ENCODE measurements around the gene THADA. TPM values are rescaled to one million over a fixed set of nuclear protein-coding genes. Genes with fewer than 3 reads are reported as not detected.
"Not testable (repeated sequence)": the region's sequence is repeated elsewhere in the genome, so short reads cannot be mapped to it uniquely, and the experiment has no call there.

Gene THADA
- total and polyA plus RNA-seq, 2 donors = 11.8 to 20.6 TPM

- Histone ChIP-seq H3K4me3 (ENCODE audit: low read length in 2 of 2) (no peak overlapping the region), H3K4me1 (ENCODE audit: control insufficient read depth in 2 of 2, insufficient read depth in 2 of 2, low read length in 2 of 2) (no peaks in the 10 kb centered on the region), H3K36me3 (ENCODE audit: control insufficient read depth in 2 of 2, insufficient read depth in 2 of 2, low read length in 1 of 2) (no peaks in the 10 kb centered on the region), H3K27ac (ENCODE audit: low read depth in 1 of 2, low read length in 1 of 2) (no peak overlapping the region), H3K9me3 (ENCODE audit: control insufficient read depth in 2 of 2, insufficient read depth in 1 of 2, low read length in 1 of 2) (no peaks in the 10 kb centered on the region), H3K27me3 (ENCODE audit: control insufficient read depth in 2 of 2, insufficient read depth in 1 of 2, low read length in 1 of 2) (no peaks in the 10 kb centered on the region)
- WGBS = 97% methylated on average over 5 of the region's 5 CpGs
- no peak for DNase-seq (ENCODE audit: low read depth in 6 of 9, low spot score in 9 of 9)
Observed at GRCh38 chr2:43605851-43606250, 10.0 kb upstream of the THADA start.

GRCh38 chr2:43605079-43605655 is 9.3 kb upstream of the THADA start:
- H3K9me3 ChIP-seq (ENCODE audit: control insufficient read depth in 2 of 2, insufficient read depth in 1 of 2, low read length in 1 of 2) = no peaks in the 10 kb centered on the region
- H3K4me3 ChIP-seq (ENCODE audit: low read length in 2 of 2) = no peak overlapping the region
- 28% methylated on average over 2 of the region's 2 CpGs for WGBS
- no peak overlapping the region for H3K27ac ChIP-seq (ENCODE audit: low read depth in 1 of 2, low read length in 1 of 2)
- DNase-seq (ENCODE audit: low read depth in 6 of 9, low spot score in 9 of 9) = peak in 2 of 9 donors; percentile 11 to 41
- H3K27me3 ChIP-seq (ENCODE audit: control insufficient read depth in 2 of 2, insufficient read depth in 1 of 2, low read length in 1 of 2) = no peaks in the 10 kb centered on the region
- no peaks in the 10 kb centered on the region for H3K36me3 ChIP-seq (ENCODE audit: control insufficient read depth in 2 of 2, insufficient read depth in 2 of 2, low read length in 1 of 2)
- no peaks in the 10 kb centered on the region for H3K4me1 ChIP-seq (ENCODE audit: control insufficient read depth in 2 of 2, insufficient read depth in 2 of 2, low read length in 2 of 2)

- no peaks in the 10 kb centered on the region for H3K27me3 ChIP-seq (ENCODE audit: control insufficient read depth in 2 of 2, insufficient read depth in 1 of 2, low read length in 1 of 2)
- H3K4me1 ChIP-seq (ENCODE audit: control insufficient read depth in 2 of 2, insufficient read depth in 2 of 2, low read length in 2 of 2) = no peaks in the 10 kb centered on the region
- 19% methylated on average over 4 of the region's 4 CpGs for WGBS
- no peak for DNase-seq (ENCODE audit: low read depth in 6 of 9, low spot score in 9 of 9)
- no peaks in the 10 kb centered on the region for H3K9me3 ChIP-seq (ENCODE audit: control insufficient read depth in 2 of 2, insufficient read depth in 1 of 2, low read length in 1 of 2)
- no peaks in the 10 kb centered on the region for H3K36me3 ChIP-seq (ENCODE audit: control insufficient read depth in 2 of 2, insufficient read depth in 2 of 2, low read length in 1 of 2)
- H3K27ac ChIP-seq (ENCODE audit: low read depth in 1 of 2, low read length in 1 of 2) = no peak overlapping the region
- H3K4me3 ChIP-seq (ENCODE audit: low read length in 2 of 2) = no peak overlapping the region
Observed at GRCh38 chr2:43604674-43605073, 8.8 kb upstream of the THADA start.

- not testable (repeated sequence) for H3K4me3 ChIP-seq (ENCODE audit: low read length in 2 of 2); H3K9me3 ChIP-seq (ENCODE audit: control insufficient read depth in 2 of 2, insufficient read depth in 1 of 2, low read length in 1 of 2); DNase-seq (ENCODE audit: low read depth in 6 of 9, low spot score in 9 of 9); H3K27ac ChIP-seq (ENCODE audit: low read depth in 1 of 2, low read length in 1 of 2); H3K36me3 ChIP-seq (ENCODE audit: control insufficient read depth in 2 of 2, insufficient read depth in 2 of 2, low read length in 1 of 2); H3K27me3 ChIP-seq (ENCODE audit: control insufficient read depth in 2 of 2, insufficient read depth in 1 of 2, low read length in 1 of 2); H3K4me1 ChIP-seq (ENCODE audit: control insufficient read depth in 2 of 2, insufficient read depth in 2 of 2, low read length in 2 of 2)
- 95% methylated on average over 1 of the region's 1 CpG for WGBS
Observed at GRCh38 chr2:43600596-43600995, 4.8 kb upstream of the THADA start.

DNA sequence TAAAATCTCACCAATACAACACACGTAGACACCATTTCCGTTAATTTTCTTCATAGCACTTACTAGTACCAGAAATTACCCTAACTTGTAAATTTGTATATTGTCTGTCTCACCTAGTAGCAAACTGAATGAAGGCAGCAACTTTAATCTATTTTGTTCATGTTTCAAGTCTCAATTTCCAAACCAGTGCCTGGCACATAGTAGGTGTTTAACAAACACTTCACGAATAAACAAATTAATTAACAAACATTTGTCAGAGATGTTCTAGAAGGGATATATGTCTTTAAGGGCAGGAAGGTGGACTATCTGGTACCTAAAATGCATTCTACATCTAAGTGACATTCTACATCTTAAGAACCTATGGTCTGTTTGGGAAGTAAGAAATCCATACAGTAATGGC is 963 bp downstream of the THADA start:
- no peak overlapping the region for H3K27ac ChIP-seq (ENCODE audit: low read depth in 1 of 2, low read length in 1 of 2)
- WGBS = 97% methylated on average over 3 of the region's 3 CpGs

GRCh38 chr2:43593254-43593653 is 2.6 kb downstream of the THADA start:
- Histone ChIP-seq H3K36me3 (ENCODE audit: control insufficient read depth in 2 of 2, insufficient read depth in 2 of 2, low read length in 1 of 2) (peaks cover 7 to 10% of the 10 kb centered on the region in 2 donors), H3K4me1 (ENCODE audit: control insufficient read depth in 2 of 2, insufficient read depth in 2 of 2, low read length in 2 of 2) (peaks cover 6 to 12% of the 10 kb centered on the region in 2 donors), H3K27ac (ENCODE audit: low read depth in 1 of 2, low read length in 1 of 2) (no peak overlapping the region), H3K4me3 (ENCODE audit: low read length in 2 of 2) (no peak overlapping the region), H3K27me3 (ENCODE audit: control insufficient read depth in 2 of 2, insufficient read depth in 1 of 2, low read length in 1 of 2) (no peaks in the 10 kb centered on the region), H3K9me3 (ENCODE audit: control insufficient read depth in 2 of 2, insufficient read depth in 1 of 2, low read length in 1 of 2) (no peaks in the 10 kb centered on the region)
- WGBS = 80% methylated on average over 3 of the region's 3 CpGs
- DNase-seq (ENCODE audit: low read depth in 6 of 9, low spot score in 9 of 9) = no peak

More for the DNA sequence above, 963 bp downstream of the THADA start:
- no peak for DNase-seq (ENCODE audit: low read depth in 6 of 9, low spot score in 9 of 9)
- Histone ChIP-seq H3K9me3 (ENCODE audit: control insufficient read depth in 2 of 2, insufficient read depth in 1 of 2, low read length in 1 of 2) (no peaks in the 10 kb centered on the region), H3K27me3 (ENCODE audit: control insufficient read depth in 2 of 2, insufficient read depth in 1 of 2, low read length in 1 of 2) (no peaks in the 10 kb centered on the region), H3K4me1 (ENCODE audit: control insufficient read depth in 2 of 2, insufficient read depth in 2 of 2, low read length in 2 of 2) (peaks cover 6 to 12% of the 10 kb centered on the region in 2 donors), H3K36me3 (ENCODE audit: control insufficient read depth in 2 of 2, insufficient read depth in 2 of 2, low read length in 1 of 2) (peaks cover 6 to 7% of the 10 kb centered on the region in 2 donors), H3K4me3 (ENCODE audit: low read length in 2 of 2) (peak overlapping the region; percentile 82 to 87)

DNA sequence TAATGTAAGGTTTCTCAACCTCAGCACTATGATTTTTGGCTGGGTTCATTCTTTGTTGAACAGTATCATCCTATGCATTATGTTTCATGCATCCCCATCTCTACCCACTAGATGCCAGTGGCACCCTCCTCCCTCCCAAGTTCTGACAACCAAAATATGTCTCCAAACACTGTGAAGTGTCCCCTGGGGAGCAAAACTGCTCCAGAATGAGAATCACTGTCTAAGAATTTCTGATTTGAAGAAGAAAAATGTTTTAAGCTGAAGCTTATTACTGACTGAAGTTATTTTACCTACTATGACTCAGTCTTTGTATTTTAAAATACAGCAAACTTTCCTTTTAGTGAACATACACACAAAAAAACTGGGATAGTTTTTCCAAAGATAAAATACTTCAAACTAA is 3.4 kb downstream of the THADA start:
- DNase-seq (ENCODE audit: low read depth in 6 of 9, low spot score in 9 of 9) = no peak
- H3K4me3 ChIP-seq (ENCODE audit: low read length in 2 of 2) = no peak overlapping the region
- H3K27ac ChIP-seq (ENCODE audit: low read depth in 1 of 2, low read length in 1 of 2) = no peak overlapping the region
- H3K9me3 ChIP-seq (ENCODE audit: control insufficient read depth in 2 of 2, insufficient read depth in 1 of 2, low read length in 1 of 2) = no peaks in the 10 kb centered on the region
- H3K36me3 ChIP-seq (ENCODE audit: control insufficient read depth in 2 of 2, insufficient read depth in 2 of 2, low read length in 1 of 2) = peaks cover 7 to 15% of the 10 kb centered on the region in 2 donors
- peaks cover 6 to 12% of the 10 kb centered on the region in 2 donors for H3K4me1 ChIP-seq (ENCODE audit: control insufficient read depth in 2 of 2, insufficient read depth in 2 of 2, low read length in 2 of 2)
- no peaks in the 10 kb centered on the region for H3K27me3 ChIP-seq (ENCODE audit: control insufficient read depth in 2 of 2, insufficient read depth in 1 of 2, low read length in 1 of 2)

DNA sequence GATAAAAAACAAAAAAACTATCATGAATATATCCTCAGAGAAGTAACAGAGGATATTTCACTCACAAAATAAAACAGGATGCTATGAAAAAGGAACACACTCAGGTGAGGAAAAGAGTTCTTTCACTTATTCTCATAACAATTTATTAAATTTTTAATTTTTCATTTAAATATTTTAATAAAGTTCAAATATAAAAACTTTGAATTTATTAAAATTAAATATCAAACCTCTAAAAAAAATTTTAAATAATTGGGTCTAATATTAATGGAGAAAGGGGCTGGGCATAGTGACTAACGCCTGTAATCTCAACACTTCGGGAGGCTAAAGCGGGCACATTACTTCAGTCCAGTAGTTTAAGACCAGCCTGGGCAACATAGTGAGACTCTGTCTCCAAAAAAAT is 10.1 kb downstream of the THADA start:
- no peaks in the 10 kb centered on the region for H3K27me3 ChIP-seq (ENCODE audit: control insufficient read depth in 2 of 2, insufficient read depth in 1 of 2, low read length in 1 of 2)
- peaks cover 11 to 56% of the 10 kb centered on the region in 2 donors for H3K36me3 ChIP-seq (ENCODE audit: control insufficient read depth in 2 of 2, insufficient read depth in 2 of 2, low read length in 1 of 2)
- H3K27ac ChIP-seq (ENCODE audit: low read depth in 1 of 2, low read length in 1 of 2) = no peak overlapping the region
- no peaks in the 10 kb centered on the region for H3K9me3 ChIP-seq (ENCODE audit: control insufficient read depth in 2 of 2, insufficient read depth in 1 of 2, low read length in 1 of 2)
- no peak for DNase-seq (ENCODE audit: low read depth in 6 of 9, low spot score in 9 of 9)
- no peaks in the 10 kb centered on the region for H3K4me1 ChIP-seq (ENCODE audit: control insufficient read depth in 2 of 2, insufficient read depth in 2 of 2, low read length in 2 of 2)
- over 99% methylated on average over 3 of the region's 3 CpGs for WGBS
- H3K4me3 ChIP-seq (ENCODE audit: low read length in 2 of 2) = no peak overlapping the region

DNA sequence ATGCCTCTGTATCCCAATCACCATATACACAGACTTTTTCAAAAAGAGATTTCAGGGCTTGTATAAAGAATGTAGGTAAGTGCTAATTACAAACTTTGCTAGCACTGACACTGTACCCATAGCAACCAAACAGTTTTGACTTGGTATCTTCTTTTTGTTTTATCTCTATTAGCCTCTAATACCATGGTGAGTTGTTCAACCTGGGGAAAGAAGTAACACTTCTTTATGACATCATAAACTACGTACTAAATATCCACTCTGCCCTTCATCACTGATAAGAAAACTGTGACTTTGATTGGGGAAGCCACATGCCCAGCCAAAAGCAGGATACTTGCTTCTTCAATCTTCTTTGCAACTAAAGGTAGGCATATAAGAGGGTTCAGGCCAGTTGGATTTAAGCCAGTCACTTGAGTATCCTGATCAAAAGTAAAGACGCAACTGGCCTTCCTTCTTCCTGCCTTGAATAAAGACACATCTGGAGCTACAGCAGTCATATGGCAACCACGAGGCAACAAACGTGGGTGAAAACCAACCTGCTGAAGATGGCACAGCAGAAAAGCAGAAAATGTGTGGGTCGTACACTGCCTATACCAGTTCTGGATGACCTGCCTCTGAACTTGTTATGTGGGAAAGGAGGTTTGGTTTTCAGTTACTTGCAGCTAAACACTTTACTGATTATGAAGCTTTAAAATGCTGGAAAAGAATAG is 16.4 kb downstream of the THADA start:
- H3K9me3 ChIP-seq (ENCODE audit: control insufficient read depth in 2 of 2, insufficient read depth in 1 of 2, low read length in 1 of 2) = no peaks in the 10 kb centered on the region
- peaks cover 27 to 54% of the 10 kb centered on the region in 2 donors for H3K36me3 ChIP-seq (ENCODE audit: control insufficient read depth in 2 of 2, insufficient read depth in 2 of 2, low read length in 1 of 2)
- no peak for DNase-seq (ENCODE audit: low read depth in 6 of 9, low spot score in 9 of 9)
- no peaks in the 10 kb centered on the region for H3K4me1 ChIP-seq (ENCODE audit: control insufficient read depth in 2 of 2, insufficient read depth in 2 of 2, low read length in 2 of 2)
- no peaks in the 10 kb centered on the region for H3K27me3 ChIP-seq (ENCODE audit: control insufficient read depth in 2 of 2, insufficient read depth in 1 of 2, low read length in 1 of 2)
- WGBS = 85% methylated on average over 5 of the region's 5 CpGs
- no peak overlapping the region for H3K27ac ChIP-seq (ENCODE audit: low read depth in 1 of 2, low read length in 1 of 2)
- no peak overlapping the region for H3K4me3 ChIP-seq (ENCODE audit: low read length in 2 of 2)
